HG03135 (cell line): ENCODE measurements around the gene TSPEAR.
"Not testable (repeated sequence)": the region's sequence is repeated elsewhere in the genome, so short reads cannot be mapped to it uniquely, and the experiment has no call there.

Source experiments
- ATAC-seq: cut with Tn5 transposase; IDR thresholded peaks from one replicate; pipeline ENCODE4 v1.9.1; 2021; ENCODE audit warnings: mild to moderate bottlenecking, moderate library complexity; ENCODE audit not compliant: unreplicated experiment

Gene TSPEAR

DNA sequence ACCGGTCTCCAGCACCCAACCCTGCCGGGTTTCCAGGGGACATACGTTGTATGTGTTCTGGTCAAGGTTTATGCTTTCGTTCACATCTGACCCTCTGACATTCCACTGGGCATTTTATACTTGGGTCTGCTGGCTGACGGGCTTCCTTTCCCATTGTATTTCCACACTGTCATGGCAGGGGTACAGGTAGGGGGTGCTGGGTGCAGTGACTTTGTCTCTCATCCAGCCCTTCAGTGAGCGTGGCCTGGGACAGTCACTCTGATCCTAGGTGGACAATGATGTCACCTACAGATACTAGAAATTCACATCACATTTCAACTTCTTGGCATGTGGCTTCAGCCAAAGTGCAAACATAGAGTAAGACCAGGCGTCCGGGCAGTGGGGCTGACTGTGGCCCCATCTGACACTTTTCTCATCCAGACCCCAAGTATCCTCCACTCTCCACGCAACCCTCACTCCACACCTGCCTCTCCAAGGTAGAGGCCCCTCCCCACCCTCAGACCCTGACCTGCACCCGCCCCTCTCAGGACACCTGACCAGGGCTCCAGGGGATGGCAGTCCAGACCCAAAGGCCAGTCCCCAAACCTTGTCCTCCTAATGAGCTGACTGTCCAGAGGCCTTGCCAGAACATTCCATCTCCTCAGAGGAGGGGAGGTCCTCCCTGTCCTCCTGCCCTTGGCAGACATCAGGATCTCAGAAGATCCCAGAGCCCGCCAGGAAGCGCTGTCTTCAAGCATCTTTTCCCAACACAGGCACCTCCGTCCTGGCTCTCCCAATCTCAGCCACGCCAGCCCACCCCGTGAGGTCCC is 75.0 kb downstream of the TSPEAR start:
- no peak for ATAC-seq

DNA sequence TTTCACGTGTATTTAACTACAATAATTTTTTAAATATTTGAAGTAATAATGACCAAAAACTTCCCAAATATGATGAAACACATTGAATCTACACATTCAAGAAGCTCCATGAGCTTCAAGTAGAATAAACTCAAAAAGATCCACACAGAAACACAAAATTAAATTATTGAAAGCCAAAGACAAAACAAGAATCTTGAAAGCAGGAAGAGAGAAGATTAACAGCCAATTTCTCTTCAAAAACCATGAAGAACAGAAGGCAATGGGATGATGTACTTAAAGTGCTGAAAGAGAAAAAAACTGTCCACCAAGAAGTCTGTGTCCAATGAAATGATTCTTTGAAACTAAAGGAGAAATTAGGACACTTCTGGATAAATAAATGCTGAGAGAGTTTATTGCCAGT is 79.3 kb downstream of the TSPEAR start:
- ATAC-seq = no peak

DNA sequence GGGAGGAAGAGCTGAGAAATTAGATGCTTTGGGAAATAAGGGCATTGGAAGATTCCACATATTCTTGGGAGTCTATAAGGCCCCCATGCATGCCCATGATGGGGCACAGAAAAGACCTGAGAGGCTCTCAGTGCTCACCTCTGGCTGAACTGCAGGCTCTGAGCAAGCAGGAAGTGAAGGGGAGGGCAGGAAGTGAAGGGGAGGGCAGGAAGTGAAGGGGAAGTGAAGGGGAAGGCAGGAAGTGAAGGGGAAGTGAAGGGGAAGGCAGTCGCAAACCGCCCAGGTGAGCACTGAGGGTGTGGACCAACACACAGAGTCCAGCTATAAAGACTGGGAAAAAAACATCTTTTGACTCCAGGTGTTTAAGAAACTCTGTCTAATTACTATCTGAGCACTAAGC is 80.9 kb downstream of the TSPEAR start:
- no peak for ATAC-seq

DNA sequence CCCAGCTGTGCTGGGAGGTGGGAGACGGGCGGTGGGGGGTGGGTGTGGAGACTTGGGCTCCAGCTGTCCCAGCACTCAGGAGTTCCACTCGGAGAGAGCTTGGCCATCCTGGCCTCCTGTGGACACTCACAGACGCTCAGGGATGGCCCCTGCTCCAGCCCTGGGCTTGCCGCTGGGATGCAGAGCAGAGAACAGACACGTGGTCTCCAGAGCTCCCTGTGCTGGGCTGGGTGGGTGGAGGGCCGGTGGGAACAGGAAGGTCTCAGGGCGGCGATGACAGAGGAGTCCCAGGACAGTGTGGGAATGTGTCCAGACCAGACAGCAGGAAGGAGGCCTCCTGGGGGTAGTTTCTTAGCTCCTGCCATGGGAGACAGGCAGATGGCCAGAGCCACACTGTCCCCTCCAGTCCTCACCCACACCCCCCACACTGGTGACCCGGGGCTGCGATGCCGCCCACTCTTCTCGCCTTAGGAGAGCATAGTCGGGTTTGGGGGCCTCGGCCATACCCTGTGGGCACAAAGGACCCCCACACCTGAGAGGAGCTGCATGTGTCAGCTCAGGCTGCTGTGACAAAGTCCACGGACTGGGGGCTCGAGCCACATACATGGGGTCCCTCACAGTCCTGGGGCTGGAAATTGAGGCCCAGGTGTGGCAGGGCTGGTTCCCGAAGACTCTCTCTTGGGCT is 82.5 kb downstream of the TSPEAR start:
- no peak for ATAC-seq

DNA sequence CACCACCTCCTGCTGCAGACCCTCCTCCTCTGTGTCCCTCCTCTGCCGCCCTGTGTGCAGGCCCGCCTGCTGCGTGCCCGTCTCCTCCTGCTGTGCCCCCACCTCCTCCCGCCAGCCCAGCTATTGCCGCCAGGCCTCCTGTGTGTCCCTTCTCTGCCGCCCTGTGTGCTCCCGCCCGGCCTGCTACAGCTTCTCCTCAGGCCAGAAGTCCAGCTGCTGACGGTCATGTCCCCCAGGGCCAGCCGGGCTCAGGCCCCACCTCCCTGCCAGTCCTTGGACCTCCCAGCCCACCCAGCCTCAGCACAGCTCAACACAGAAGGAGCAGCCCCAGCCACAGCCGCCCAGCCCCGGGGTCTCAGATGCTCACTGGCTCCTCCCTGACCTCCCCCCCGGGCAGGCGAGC is 83.5 kb downstream of the TSPEAR start:
- ATAC-seq = not testable (repeated sequence)

DNA sequence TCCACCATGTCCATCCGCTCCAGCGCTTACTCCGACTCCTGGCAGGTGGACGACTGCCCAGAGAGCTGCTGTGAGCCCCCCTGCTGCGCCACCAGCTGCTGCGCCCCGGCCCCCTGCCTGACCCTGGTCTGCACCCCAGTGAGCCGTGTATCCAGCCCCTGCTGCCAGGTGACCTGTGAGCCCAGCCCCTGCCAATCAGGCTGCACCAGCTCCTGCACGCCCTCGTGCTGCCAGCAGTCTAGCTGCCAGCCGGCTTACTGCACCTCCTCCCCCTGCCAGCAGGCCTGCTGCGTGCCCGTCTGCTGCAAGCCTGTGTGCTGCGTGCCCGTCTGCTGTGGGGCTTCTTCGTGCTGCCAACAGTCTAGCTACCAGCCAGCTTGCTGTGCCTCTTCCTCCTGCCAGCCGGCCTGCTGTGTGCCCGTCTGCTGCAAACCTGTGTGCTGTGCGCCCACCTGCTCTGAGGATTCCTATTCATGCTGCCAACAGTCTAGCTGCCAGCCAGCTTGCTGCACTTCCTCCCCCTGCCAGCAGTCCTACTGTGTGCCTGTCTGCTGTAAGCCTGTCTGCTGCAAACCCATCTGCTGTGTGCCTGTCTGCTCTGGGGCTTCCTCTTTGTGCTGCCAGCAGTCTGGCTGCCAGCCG is 84.1 kb downstream of the TSPEAR start:
- ATAC-seq = not testable (repeated sequence)

DNA sequence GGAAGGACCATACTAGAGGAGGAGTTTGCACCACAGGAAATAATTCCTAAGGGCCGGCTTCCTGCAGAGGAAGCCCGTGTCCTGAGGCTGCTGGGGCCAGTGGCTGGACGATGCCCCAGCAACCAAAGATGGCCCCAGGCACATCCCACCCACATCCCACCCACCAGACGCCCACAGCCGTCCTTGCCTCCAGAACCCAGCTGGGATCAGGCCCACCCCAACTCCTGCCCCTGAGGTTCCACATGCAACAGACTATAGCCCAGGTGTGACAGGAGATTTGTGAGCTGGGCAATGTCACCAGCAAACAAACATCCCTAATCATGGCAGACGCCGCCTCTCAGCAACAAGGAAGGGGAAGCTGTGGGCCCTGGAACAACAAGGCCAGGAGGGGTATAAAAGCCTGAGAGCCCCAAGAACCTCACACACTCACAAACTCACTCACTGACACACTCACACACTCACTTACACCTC is 84.7 kb downstream of the TSPEAR start, which contains the start of gene KRTAP10-9:
Gene KRTAP10-9, plus strand, starts transcription at position 421 of the 471 bp plus-strand sequence. CDS start 79 bp downstream, outside the sequence.
- no peak for ATAC-seq

DNA sequence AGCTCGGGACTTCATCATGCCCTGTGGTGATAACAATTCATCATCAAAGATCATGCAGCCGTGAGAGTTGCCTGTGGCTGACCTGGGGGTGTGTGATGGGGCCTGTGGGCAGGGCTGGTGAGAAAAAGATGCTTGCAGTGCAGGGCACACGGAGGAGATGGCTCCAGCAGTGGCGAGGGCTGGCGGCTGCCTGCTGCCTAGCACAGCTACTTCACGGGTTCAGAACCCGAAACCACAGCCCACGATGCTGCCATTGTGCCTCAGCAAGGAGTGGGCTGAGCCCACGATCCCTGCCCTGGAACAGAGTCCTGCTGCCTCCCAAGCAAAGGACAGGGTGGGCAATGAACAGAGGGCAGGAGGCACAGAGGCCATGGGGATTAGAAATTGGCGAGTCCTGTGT is 85.1 kb downstream of the TSPEAR start:
- no peak for ATAC-seq

DNA sequence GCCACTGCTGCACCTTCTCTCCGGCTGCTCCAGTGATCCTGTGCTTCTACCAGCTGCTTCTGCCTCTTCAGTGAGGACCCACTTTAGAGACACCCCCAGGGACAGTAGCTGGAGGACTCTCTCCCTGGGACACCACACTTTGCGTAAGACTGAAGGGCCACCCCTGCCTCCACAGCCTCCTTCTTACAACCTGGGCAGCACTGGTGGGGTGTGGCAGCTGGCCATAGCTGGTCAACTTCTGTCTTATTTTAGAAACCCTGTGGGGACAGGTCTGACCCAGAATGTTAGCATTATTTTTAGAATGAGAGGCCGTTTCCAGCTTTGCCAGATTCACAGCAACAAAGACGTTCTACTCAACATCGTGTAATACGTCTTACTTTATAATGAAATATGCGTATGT is 85.6 kb downstream of the TSPEAR start:
- no peak for ATAC-seq

DNA sequence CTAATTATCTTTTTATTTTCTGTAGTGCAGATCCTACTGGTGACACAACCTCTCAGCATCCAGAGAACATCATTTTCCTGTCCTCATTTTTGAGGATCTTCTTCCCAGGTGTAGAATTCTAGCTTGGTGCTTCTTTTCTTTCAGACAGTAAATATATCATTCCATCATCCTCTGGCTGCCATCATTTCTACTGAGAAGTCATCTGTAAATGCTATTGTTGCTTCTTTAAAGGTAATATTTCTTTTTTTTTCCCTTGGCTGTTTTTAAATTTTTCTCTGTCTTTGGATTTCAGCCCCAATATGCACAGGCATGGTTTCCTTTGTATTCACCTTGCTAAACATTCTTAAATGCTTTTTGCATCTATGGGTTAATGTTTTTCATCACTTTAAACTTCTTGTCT is 87.8 kb downstream of the TSPEAR start:
- no peak for ATAC-seq

DNA sequence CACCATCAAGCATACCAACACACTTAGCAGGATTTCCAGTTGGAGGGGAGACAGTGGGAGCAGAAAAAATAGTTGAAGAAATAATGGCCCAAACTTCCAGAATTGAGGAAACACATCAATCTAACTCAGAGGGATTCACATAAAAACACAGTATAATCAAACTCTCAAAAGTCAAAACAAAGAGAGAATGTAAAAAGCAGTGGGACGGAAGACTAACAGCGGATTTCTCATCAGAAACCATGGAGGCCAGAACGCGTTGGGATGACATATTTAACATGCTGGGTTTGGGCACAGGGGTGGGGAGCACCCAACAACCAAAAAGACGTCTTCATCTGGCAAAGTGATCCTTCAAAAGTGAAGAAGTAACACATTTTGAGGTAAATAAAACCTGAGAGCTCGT is 91.5 kb downstream of the TSPEAR start:
- ATAC-seq = no peak

DNA sequence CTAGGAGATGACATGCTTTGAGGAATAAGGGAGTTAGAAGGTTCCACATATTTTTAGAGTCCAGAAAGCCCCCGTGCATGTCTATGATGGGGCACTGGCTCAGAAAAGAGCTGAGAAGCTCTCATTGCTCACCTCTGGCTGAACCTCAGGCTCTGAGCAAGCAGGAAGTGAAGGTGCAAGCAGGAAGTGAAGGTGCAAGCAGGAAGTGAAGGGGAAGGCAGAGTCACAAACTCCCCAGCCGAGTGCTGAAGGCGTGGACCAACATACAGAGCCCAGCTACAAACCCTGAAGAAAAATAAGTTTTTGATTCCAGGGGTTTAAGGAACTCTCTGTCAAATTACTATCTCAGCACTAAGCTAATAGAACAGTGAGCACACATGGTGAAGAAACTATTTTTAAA is 92.5 kb downstream of the TSPEAR start:
- no peak for ATAC-seq

DNA sequence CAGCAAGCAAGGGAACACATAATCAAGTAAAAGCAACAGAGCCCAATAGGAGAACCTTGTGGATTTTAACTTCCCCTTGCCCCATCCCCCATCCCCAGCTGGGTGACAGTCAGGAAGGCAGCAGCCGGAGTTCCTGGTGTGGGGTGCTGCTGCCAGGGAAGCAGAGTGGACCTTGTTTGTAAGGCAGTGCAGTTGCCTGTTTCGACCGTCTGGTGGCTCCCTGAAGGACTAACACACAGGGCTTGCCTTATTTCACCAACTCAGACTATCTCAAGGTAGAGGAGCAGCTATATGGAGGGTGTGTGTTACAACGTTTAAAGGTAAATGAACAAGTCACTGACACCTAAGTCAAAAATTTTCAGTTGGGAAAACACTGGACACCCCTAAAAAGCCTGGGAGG is 92.9 kb downstream of the TSPEAR start:
- ATAC-seq = no peak

DNA sequence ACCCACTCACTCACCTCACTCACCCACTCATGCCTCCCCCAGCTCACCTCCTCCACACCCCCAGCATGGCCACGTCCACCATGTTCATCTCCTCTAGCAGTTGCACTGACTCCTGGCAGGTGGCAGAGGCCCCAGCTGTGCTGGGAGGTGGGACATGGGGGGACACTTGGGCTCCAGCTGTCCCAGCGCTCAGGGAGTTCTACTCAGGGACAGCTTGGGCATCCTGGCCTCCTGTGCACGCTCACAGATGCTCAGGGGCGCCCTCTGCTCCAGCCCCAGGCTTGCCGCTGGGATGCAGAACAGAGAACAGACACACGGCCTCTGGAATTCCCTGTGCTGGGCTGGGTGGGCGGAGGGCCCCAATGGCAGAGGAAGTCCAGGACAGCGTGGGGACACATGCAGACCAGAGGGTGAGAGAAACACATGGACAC is 94.3 kb downstream of the TSPEAR start:
- no peak for ATAC-seq

DNA sequence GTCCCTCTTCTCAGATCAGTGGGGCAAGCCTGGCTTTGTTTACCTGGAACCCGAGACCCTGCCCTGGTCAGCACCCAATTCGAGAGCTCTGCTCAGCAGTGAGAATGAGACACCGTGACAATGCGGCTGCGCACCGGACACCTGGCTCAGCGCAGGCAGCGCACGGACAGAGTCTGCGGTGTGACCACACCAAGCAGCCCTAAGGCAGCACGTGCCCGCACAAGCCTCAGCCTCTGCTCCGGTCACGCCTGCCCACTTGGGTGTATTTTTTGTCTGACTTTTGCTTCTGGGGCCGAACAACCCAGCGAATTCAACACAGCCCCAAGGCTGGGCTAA is 94.8 kb downstream of the TSPEAR start:
- ATAC-seq = no peak

DNA sequence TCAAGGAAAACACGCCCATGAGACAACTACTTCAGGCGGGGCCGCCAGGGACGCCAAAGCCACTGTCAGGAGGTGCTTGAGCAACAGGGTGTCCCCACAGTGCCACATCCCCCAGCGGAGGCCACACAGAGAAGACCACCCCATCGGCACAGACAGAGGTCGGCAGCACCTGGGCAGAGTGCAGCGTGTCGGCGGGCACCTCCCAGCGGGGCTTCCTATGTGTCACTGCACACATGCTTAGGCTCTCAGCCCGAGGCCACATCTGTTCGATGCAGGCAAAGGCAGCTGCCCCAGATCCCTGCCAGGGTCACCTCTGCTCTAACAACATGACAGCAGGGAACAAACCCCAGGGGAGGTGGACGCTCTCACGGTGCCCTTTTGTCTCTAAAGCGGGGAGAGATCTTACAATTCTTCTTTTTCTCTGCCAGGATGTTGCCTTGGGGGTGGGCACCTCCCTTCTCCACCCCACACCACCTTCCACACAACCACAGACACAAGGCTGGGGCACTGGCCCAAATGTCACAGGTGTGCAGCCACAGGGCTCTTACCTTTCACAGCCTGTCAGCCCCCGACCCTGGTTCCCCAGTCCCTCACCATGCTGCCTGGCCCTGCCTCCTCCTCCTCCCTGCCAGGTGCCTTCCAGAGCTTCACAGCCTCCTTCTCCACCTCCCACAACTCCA is 95.3 kb downstream of the TSPEAR start:
- ATAC-seq = no peak

DNA sequence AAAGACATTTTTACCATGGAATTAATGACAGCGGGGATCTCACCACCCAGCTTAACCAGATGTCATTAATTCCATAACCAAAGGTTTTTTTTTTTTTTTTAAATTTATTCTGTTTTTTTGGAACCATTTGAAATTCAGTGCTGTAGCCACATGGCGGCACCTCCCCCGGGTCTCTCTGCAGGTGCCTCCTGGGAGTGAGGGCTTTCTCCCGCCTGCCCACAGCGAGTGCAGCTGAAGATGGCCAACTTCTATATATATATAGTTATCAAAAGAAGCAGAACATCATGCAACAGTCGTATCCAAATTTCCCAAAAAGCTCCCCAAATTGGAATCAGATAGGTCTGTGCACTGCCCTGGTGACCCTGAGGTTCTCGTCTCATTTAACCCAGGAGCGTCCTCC is 95.9 kb downstream of the TSPEAR start:
- ATAC-seq = no peak

DNA sequence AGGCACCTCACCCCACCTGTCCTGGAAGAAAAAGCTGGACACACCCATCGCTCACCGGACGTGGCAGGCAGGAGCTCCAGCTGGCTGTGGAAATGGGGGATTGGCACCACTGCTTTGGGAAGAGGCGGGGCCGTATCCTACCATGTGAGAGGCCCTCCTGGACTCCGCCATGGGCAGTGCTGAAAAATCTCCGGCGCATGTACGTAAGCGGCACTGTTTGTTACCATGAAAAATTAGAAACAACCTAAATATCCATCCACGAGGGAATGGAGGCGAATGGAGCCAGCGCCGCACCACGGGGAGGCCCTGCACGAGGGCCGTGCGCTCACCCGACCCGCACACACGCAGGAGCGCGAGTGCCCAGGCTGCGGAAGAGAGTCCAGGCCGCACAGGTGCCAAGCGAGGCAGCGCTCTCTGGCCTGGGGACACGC is 96.4 kb downstream of the TSPEAR start:
- ATAC-seq = no peak

DNA sequence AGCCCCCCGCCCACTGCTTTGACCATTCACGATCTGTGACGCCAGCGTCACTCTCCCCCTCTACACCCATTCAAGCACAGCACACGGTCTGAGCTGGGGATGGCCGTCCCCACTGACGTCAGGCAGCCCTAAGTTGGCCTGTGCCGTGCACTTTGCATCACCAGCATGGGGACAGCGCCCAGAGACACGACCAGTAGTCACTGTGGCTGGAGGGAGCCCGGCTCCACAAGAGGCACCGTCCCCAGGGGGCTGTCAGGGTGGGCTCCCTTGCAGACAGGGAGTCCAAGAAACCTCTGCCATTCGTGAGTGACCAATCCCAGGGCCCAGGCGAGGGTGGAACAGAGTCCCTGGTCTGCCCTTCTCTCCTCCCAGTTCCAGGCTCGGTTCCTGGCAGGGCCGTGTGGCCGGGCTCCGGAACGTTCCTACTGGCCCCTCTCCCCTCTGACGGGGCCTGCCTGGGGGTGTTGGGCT is 97.2 kb downstream of the TSPEAR start:
- no peak for ATAC-seq

DNA sequence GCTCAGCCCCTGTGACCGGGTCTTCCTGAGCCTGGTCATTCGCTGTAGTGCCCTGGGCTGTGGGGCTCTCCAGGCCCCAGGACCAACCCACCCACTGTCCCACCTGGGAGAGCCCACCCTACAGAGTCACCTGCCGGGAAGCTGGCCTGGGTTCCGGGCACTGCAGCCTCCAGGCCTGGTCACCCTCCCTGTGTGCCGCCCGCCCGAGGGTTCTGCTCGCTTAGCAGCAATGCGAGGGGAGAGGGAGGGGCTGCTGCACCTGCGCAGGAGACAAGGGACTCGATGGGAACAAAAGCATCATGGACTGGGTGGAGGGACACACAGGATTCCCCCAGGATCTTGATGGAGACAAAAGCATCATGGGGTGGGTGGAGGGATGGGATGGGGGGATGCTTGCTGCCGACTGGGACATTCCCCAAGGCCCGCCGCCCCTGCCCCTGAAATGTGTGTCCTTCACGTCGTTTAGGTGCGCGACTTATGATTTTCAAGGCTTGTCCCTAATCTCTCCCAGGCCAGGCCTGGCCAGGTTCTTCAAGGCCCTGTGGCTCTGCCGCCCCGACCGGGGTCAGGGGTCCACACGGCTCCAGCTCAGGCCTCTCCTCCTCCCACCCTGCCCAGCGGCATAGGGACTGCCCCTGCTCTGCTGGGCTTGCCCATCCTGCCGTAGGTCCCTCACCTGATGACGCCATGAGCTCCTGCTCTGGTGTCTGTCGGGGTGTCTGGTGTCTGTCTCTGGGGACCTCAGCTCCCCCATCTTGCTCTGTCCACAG is 97.8 kb downstream of the TSPEAR start:
- ATAC-seq = no peak
